D721Med (cell line): Measurements from ENCODE around the gene WDR74.

Experiments
- DNase-seq: peaks from one replicate; pipeline ENCODE4 v3.0.0; 2011; ENCODE audit warnings: low spot score; ENCODE audit not compliant: insufficient read length
- FAIRE-seq: peaks from 2 replicates; lab custom pipeline; 2011; peaks lifted over from hg19 to GRCh38; lab: Jason Lieb, UNC
- TF ChIP-seq, protein P1 (sequence below): IDR thresholded peaks from 2 replicates; pipeline ENCODE4 v1.5.1; 2012; ENCODE audit warnings: mild to moderate bottlenecking, control low read depth; ENCODE audit not compliant: insufficient read depth; ENCODE audit errors: missing control alignments

Gene WDR74

DNA sequence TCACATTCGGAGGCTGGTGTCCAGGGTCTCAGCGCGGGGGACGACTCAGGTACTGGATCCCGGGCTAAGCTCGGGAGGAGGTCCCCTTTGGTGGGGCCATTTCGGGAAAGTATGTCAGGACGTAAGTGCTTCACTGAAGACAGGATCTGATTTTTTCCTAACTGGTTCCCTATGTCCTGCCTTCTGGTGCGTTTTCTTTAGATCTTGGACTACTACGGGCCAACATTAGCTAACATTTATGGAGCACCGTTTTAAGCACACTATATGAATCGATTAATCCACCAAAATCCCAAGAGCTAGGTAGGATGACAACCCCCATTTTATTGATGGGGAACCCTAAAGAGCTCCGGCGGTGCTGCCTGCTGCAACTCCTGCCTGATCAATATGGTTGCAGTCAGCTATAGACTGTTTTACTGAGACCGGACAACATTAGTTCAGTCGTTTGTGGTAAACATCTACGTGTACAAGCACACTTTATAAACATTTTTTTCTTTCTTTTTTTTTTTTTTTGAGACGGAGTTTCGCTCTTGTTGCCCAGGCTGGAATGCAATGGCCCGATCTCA lies 17.0 kb upstream of the WDR74 start:
- no peak for FAIRE-seq
- TF ChIP-seq, protein P1, sequence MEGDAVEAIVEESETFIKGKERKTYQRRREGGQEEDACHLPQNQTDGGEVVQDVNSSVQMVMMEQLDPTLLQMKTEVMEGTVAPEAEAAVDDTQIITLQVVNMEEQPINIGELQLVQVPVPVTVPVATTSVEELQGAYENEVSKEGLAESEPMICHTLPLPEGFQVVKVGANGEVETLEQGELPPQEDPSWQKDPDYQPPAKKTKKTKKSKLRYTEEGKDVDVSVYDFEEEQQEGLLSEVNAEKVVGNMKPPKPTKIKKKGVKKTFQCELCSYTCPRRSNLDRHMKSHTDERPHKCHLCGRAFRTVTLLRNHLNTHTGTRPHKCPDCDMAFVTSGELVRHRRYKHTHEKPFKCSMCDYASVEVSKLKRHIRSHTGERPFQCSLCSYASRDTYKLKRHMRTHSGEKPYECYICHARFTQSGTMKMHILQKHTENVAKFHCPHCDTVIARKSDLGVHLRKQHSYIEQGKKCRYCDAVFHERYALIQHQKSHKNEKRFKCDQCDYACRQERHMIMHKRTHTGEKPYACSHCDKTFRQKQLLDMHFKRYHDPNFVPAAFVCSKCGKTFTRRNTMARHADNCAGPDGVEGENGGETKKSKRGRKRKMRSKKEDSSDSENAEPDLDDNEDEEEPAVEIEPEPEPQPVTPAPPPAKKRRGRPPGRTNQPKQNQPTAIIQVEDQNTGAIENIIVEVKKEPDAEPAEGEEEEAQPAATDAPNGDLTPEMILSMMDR, result no peak
- DNase-seq, result no peak

DNA sequence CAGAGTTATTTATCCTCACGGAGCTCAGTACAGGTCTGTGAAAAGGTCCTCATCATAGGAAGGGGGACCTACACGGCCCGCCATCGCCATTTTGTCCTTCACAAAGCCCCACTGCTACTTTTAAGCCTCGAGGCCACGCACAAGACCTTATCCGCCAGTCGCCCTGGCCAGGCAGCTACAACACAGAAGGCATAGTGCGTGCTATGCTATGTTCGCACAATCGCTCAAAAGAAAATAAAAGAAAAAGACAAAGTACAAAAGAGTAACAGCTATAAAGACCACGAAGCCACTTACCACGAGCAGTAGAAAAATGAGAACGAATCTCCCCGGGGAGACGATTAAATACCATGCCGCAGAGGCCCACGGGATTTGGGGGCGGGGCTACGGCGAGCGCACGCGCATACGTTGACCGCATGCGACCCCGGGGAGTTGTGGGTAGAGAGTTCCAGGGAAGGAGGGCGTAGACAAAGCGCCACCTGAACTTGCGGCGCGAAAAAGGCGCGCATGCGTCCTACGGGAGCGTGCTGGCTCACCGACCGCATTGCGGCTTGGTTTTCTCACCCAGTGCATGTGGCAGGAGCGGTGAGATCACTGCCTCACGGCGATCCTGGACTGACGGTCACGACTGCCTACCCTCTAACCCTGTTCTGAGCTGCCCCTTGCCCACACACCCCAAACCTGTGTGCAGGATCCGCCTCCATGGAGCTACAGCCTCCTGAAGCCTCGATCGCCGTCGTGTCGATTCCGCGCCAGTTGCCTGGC lies 16.4 kb upstream of the WDR74 start:
- no peak for FAIRE-seq
- peak; percentile 64 for DNase-seq
- TF ChIP-seq, protein P1, result no peak

GRCh38 chr11:62854825-62855570 lies 15.6 kb upstream of the WDR74 start:
- FAIRE-seq, result no peak
- DNase-seq, result no peak
- TF ChIP-seq, protein P1, result no peak

- TF ChIP-seq, protein P1, result no peak
- DNase-seq (no peak), FAIRE-seq (no peak)
These were observed 14.8 kb upstream of the WDR74 start for GRCh38 chr11:62854013-62854824.

DNA sequence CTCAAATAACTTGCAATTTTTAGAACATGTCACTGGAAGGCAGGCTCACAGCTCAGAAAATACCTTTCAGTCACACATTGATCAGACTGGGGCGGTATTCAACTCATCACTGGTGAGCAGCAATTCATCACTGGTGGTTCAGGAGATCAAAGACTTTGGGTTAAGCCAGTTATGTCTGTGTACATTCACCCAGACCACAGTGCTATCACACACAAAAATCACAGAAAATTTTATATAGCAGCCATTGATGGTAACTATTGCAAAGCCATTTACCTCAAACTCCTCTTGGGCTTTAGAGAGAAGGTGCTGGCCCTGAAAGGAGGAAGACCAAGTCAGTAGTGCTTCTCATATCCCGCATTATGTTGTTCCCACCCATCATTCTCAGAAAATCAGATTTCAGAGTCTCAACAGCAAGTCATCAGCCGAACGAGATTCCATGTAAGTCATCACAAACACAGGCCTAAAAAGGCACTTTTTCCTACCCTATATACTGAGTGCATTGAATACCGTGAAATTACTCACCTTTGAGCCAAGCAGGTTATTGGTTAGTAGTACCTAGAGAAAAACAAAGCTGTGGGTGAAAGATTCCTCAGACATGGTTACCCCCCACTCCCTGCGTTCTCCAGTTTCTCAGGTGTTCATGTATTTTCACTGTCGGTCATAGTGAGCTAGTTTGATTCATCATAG lies 14.0 kb upstream of the WDR74 start:
- DNase-seq (no peak), FAIRE-seq (no peak)
- TF ChIP-seq, protein P1, result no peak

GRCh38 chr11:62852523-62853188 lies 13.3 kb upstream of the WDR74 start:
- FAIRE-seq (no peak), DNase-seq (no peak)
- TF ChIP-seq, protein P1, result no peak
